SK-N-SH (cell line): Measurements from ENCODE around the gene ENTPD8. TPM values are rescaled to one million over a fixed set of nuclear protein-coding genes. Genes with fewer than 3 reads are reported as not detected.

Experiments
- CTCF ChIA-PET: fragments of 300-600, 350-600 bp; formaldehyde crosslinking; extraction: SDS; loops from one replicate; lab custom pipeline; 2021; lab: Yijun Ruan, JAX
- POLR2A ChIA-PET: fragments of 350-600 bp; sonication (Branson Sonifier 250); formaldehyde crosslinking; extraction: SDS; loops from one replicate; lab custom pipeline; 2020; ENCODE audit warnings: antibody characterized with exemption, inconsistent platforms; lab: Yijun Ruan, JAX
- DNase-seq: peaks from one replicate; pipeline ENCODE4 v3.0.0; 2012
- H2AFZ ChIP-seq: fragments of 200-600 bp; sonication (generic); 2 replicates; pipeline ENCODE4 v1.8.1; 2016; ENCODE audit warnings: antibody characterized with exemption, mild to moderate bottlenecking, low read depth
- H3F3A ChIP-seq: fragments of 200-600 bp; sonication (generic); replicated peaks from 2 replicates; pipeline ENCODE3; 2016; ENCODE audit warnings: antibody characterized with exemption, mild to moderate bottlenecking; ENCODE audit not compliant: insufficient read depth
- H3K27ac ChIP-seq, 2 experiments: fragments of 200-500 bp in 1 of 2; fragments of 200-600 bp in 1 of 2; sonication (Bioruptor generic) in 1 of 2; sonication (generic), shearing (Covaris generic) in 1 of 2; 2 replicates each; pipeline versions ENCODE4 v1.5.1 to v1.6.1; 2014 to 2016; ENCODE audit warnings: low read depth in 2 of 2, inconsistent platforms in 1 of 2, low read length in 1 of 2, mild to moderate bottlenecking in 1 of 2, mixed read lengths in 1 of 2
- H3K27me3 ChIP-seq: fragments of 200-600 bp; sonication (generic), shearing (Covaris generic); 2 replicates; pipeline ENCODE4 v1.6.1; 2016; ENCODE audit warnings: mixed run types; ENCODE audit not compliant: insufficient read depth
- H3K36me3 ChIP-seq, 2 experiments: fragments of 200-500 bp in 1 of 2; fragments of 200-600 bp in 1 of 2; sonication (Bioruptor generic) in 1 of 2; sonication (generic) in 1 of 2; replicated peaks in 1 of 2; 2 replicates each; pipeline versions ENCODE3 to v1.5.1; 2014 to 2016; ENCODE audit warnings: low read length in 1 of 2, mild to moderate bottlenecking in 1 of 2; ENCODE audit not compliant: insufficient read depth in 2 of 2, control insufficient read depth in 1 of 2
- H3K4me1 ChIP-seq, 2 experiments: fragments of 200-500 bp in 1 of 2; fragments of 200-600 bp in 1 of 2; sonication (Bioruptor generic) in 1 of 2; sonication (generic), shearing (Covaris generic) in 1 of 2; 2 replicates each; pipeline versions ENCODE4 v1.5.1 to v1.6.1; 2014 to 2016; ENCODE audit warnings: low read depth in 1 of 2, low read length in 1 of 2, mixed run types in 1 of 2; ENCODE audit not compliant: insufficient read depth in 2 of 2, control insufficient read depth in 1 of 2
- H3K4me2 ChIP-seq: fragments of 200-600 bp; sonication (generic), shearing (Covaris generic); 2 replicates; pipeline ENCODE4 v1.6.1; 2017; ENCODE audit warnings: mixed run types
- H3K4me3 ChIP-seq, 2 experiments: fragments of 200-500 bp in 1 of 2; fragments of 200-600 bp in 1 of 2; sonication (Bioruptor generic) in 1 of 2; sonication (generic), shearing (Covaris generic) in 1 of 2; 2 replicates each; pipeline versions ENCODE4 v1.5.1 to v1.8.1; 2014 to 2016; ENCODE audit warnings: low read depth in 2 of 2, inconsistent platforms in 1 of 2, low read length in 1 of 2, mild to moderate bottlenecking in 1 of 2, mixed read lengths in 1 of 2, moderate library complexity in 1 of 2
- H3K79me2 ChIP-seq: fragments of 200-600 bp; sonication (generic); 2 replicates; pipeline ENCODE4 v1.8.1; 2017; ENCODE audit warnings: mild to moderate bottlenecking; ENCODE audit not compliant: insufficient read depth
- H3K9ac ChIP-seq: fragments of 200-600 bp; sonication (generic); 2 replicates; pipeline ENCODE4 v1.6.1; 2017; ENCODE audit warnings: mixed run types
- H3K9me2 ChIP-seq: fragments of 200-600 bp; sonication (generic); 2 replicates; pipeline ENCODE4 v1.6.1; 2017; ENCODE audit warnings: mixed run types
- H3K9me3 ChIP-seq: fragments of 200-600 bp; sonication (generic); 2 replicates; pipeline ENCODE4 v1.6.1; 2017; ENCODE audit warnings: mixed run types, mild to moderate bottlenecking, moderate library complexity
- H4K20me1 ChIP-seq: fragments of 200-600 bp; sonication (generic); 2 replicates; pipeline ENCODE4 v1.6.1; 2017; ENCODE audit warnings: mild to moderate bottlenecking, mixed run types; ENCODE audit not compliant: insufficient read depth
- CHD2 ChIP-seq: fragments of 150-350 bp; IDR thresholded peaks from 2 replicates; pipeline ENCODE4 v1.6.1; 2018; ENCODE audit warnings: low read length; ENCODE audit not compliant: partially characterized antibody
- CTCF ChIP-seq: fragments of 200-600 bp; sonication (generic); IDR thresholded peaks from 2 replicates; pipeline ENCODE4 v1.6.1; 2017; ENCODE audit warnings: antibody characterized with exemption, mild to moderate bottlenecking, moderate library complexity
- ELF1 ChIP-seq: IDR thresholded peaks from 2 replicates; pipeline ENCODE4 v1.4.0; 2012
- EP300 ChIP-seq, 2 experiments: IDR thresholded peaks; 2 replicates each; pipeline versions ENCODE4 v1.4.0 to v1.6.1; 2012; ENCODE audit warnings: borderline replicate concordance in 1 of 2, low read depth in 1 of 2, low read length in 1 of 2
- FOSL2 ChIP-seq: IDR thresholded peaks from 2 replicates; pipeline ENCODE4 v1.4.0; 2012; ENCODE audit warnings: low read depth, mild to moderate bottlenecking, moderate library complexity, borderline replicate concordance
- GATA2 ChIP-seq: sonication (generic); formaldehyde crosslinking; IDR thresholded peaks from 2 replicates; pipeline ENCODE4 v1.5.0; 2020; ENCODE audit warnings: mild to moderate bottlenecking, missing genetic modification reagents
- IRF3 ChIP-seq: fragments of 150-350 bp; IDR thresholded peaks from 2 replicates; pipeline ENCODE4 v1.6.1; 2016; ENCODE audit warnings: mild to moderate bottlenecking, low read depth, low read length
- MAX ChIP-seq: IDR thresholded peaks from 2 replicates; pipeline ENCODE4 v1.4.0; 2012; ENCODE audit warnings: low read depth
- MXI1 ChIP-seq: IDR thresholded peaks from 2 replicates; pipeline ENCODE4 v1.6.1; 2012; ENCODE audit warnings: mild to moderate bottlenecking, low read depth, low read length, improper control_type of control experiment
- NFIC ChIP-seq: IDR thresholded peaks from 2 replicates; pipeline ENCODE4 v1.4.0; 2012; ENCODE audit warnings: borderline replicate concordance
- NRF1 ChIP-seq: IDR thresholded peaks from 2 replicates; pipeline ENCODE4 v1.6.1; 2012; ENCODE audit warnings: low read depth, mild to moderate bottlenecking, low read length
- PBX3 ChIP-seq: IDR thresholded peaks from 2 replicates; pipeline ENCODE4; 2012
- RCOR1 ChIP-seq: fragments of 150-350 bp; IDR thresholded peaks from 2 replicates; pipeline ENCODE4 v1.6.1; 2017; ENCODE audit warnings: antibody characterized with exemption, low read length
- TCF12 ChIP-seq: IDR thresholded peaks from 2 replicates; pipeline ENCODE4 v1.4.0; 2012
- YY1 ChIP-seq: IDR thresholded peaks from 2 replicates; pipeline ENCODE4 v1.4.0; 2012; ENCODE audit warnings: low read depth, mild to moderate bottlenecking
- WGBS: methylation state at CpG from one replicate; pipeline ENCODE4 v1.1.6; 2017; ENCODE audit warnings: low lambda C conversion rate; 5-methylcytosine and 5-hydroxymethylcytosine counted together
- polyA plus RNA-seq, 3 experiments: library from polyadenylated mRNA; depleted of rRNA; stranded (reverse); fragments of >200 nt; gene quantifications; 2 replicates each; pipeline ENCODE4 v1.2.3, GENCODE V29; 2012

The ENTPD8 gene
- polyA plus RNA-seq, 1 of the 3 experiments (the other 2 are of a cell fraction): 0.30 TPM

GRCh38 chr9:137395666-137396010 lies 45.5 kb downstream of the ENTPD8 start:
- ChIA-PET CTCF (interaction anchor here (0.5 kb wide), 1 partner anchor 41 kb away, joined by 3 read pairs; no protein-coding TSS in a partner anchor), POLR2A (no interaction called here)
- Histone ChIP-seq H3K4me1 (no peaks in the 10 kb centered on the region), H3K79me2 (no peaks in the 10 kb centered on the region), H3K4me2 (no peak overlapping the region), H3K36me3 (no peaks in the 10 kb centered on the region), H3K27ac (no peak overlapping the region), H3K9me2 (no peaks in the 10 kb centered on the region), H3K9ac (no peak overlapping the region), H3F3A (no peaks in the 10 kb centered on the region), H3K27me3 (no peaks in the 10 kb centered on the region), H4K20me1 (no peaks in the 10 kb centered on the region), H3K9me3 (no peaks in the 10 kb centered on the region), H2AFZ (no peak overlapping the region), H3K4me3 (no peak overlapping the region)
- 93% methylated on average over 11 of the region's 11 CpGs for WGBS
- TF ChIP-seq NFIC: no peak
- TF ChIP-seq IRF3: no peak
- no peak for TF ChIP-seq CHD2
- TF ChIP-seq GATA2 (CRISPR knock-in tag): no peak
- no peak for TF ChIP-seq MAX
- TF ChIP-seq YY1: no peak
- no peak for TF ChIP-seq ELF1
- no peak for TF ChIP-seq TCF12
- no peak for TF ChIP-seq EP300 (IDR thresholded peaks at IDR 0.05; ENCODE audit: borderline replicate concordance in 1 of 2, low read depth in 1 of 2, low read length in 1 of 2)
- no peak for TF ChIP-seq FOSL2
- no peak for TF ChIP-seq RCOR1
- TF ChIP-seq NRF1: no peak
- no peak for TF ChIP-seq PBX3
- TF ChIP-seq CTCF: no peak
- TF ChIP-seq MXI1: no peak
- no peak for DNase-seq
